Upper lobe of left lung (tissue), 4 donors: ENCODE data around the gene BABAM2.

Source experiments
- CTCF ChIP-seq, 6 experiments: fragments of 450-650 bp in 4 of 6; fragments of 200-600 bp in 2 of 6; sonication (generic) in 2 of 6; IDR thresholded peaks; one replicate each; pipeline ENCODE4 v1.5.1; 2016 to 2019; ENCODE audit warnings: antibody characterized with exemption in 6 of 6
- POLR2A ChIP-seq, 4 donors: fragments of 450-650 bp; IDR thresholded peaks; one replicate each; pipeline ENCODE4 v1.5.1; 2016 to 2017; ENCODE audit warnings: antibody characterized with exemption in 4 of 4, mild to moderate bottlenecking in 2 of 4
- POLR2AphosphoS5 ChIP-seq, 2 donors: sonication (generic); formaldehyde crosslinking; IDR thresholded peaks; one replicate each; pipeline ENCODE4 v1.5.1; 2017; ENCODE audit warnings: antibody characterized with exemption in 2 of 2

- TF ChIP-seq CTCF (IDR thresholded peaks at IDR 0.05) (no peak), POLR2A (IDR thresholded peaks at IDR 0.05) (no peak), POLR2AphosphoS5 (IDR thresholded peaks at IDR 0.05) (no peak)
Measured at GRCh38 chr2:28250006-28250405, 359.5 kb downstream of the BABAM2 start.
